Measurements from ENCODE around the gene PAGE2.

DNA sequence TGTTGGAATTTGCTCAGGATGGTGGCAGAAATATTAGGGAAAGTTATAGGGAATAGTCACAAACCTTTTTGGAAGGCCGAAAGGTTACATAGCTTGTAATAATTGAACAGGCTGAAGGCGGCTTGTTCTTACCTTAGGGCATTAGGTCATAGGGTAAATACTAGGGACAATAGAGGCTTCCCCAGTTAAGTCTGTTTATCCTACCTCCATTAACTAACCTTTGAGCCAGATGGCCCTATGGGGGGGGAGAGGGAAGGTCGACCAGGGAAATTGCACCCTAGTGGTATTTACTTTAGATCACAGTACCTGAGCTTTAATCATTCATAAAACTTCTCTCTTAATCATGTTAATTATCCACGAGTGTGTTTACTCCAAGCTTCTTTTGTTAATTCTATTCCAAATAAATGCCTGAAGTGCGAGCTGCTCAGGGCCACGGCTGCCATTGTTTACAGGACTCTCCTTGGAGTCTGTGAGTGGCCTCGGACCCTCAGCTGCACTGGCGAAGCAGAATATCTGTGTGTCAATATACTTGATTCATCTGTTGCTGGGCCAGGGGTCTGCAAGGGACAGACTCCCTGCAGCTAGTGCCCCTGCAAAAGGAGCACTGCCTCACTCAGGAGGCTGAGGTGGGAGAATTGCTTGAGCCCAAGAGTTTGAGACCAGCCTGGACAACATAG lies 22.9 kb downstream of the PAGE2 start:
- TF ChIP-seq, protein P1, sequence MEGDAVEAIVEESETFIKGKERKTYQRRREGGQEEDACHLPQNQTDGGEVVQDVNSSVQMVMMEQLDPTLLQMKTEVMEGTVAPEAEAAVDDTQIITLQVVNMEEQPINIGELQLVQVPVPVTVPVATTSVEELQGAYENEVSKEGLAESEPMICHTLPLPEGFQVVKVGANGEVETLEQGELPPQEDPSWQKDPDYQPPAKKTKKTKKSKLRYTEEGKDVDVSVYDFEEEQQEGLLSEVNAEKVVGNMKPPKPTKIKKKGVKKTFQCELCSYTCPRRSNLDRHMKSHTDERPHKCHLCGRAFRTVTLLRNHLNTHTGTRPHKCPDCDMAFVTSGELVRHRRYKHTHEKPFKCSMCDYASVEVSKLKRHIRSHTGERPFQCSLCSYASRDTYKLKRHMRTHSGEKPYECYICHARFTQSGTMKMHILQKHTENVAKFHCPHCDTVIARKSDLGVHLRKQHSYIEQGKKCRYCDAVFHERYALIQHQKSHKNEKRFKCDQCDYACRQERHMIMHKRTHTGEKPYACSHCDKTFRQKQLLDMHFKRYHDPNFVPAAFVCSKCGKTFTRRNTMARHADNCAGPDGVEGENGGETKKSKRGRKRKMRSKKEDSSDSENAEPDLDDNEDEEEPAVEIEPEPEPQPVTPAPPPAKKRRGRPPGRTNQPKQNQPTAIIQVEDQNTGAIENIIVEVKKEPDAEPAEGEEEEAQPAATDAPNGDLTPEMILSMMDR (IDR thresholded peaks at IDR 0.05; ENCODE audit: extremely low read depth in 1 of 2, insufficient read depth in 1 of 2, low read depth in 1 of 2, low read length in 2 of 2) = no peak
- TF ChIP-seq FOS (IDR thresholded peaks at IDR 0.05; ENCODE audit: borderline replicate concordance, insufficient read depth, low read length) = no peak

Measured in endothelial cell of umbilical vein (primary cell).